Body of pancreas (tissue), 4 donors: Measurements from ENCODE around the gene DLEC1.

Experiments
- POLR2A ChIP-seq, 3 donors: fragments of 450-650 bp; IDR thresholded peaks; one replicate each; pipeline ENCODE4 v1.6.1; 2016; ENCODE audit warnings: antibody characterized with exemption in 3 of 3, mild to moderate bottlenecking in 2 of 3
- TF ChIP-seq, protein P1 (sequence below), 7 experiments: fragments of 450-650 bp in 4 of 7; fragments of 200-600 bp in 3 of 7; sonication (generic) in 3 of 7; IDR thresholded peaks; one replicate each; pipeline ENCODE4 v1.5.1; 2016 to 2019; ENCODE audit warnings: antibody characterized with exemption in 7 of 7

DNA sequence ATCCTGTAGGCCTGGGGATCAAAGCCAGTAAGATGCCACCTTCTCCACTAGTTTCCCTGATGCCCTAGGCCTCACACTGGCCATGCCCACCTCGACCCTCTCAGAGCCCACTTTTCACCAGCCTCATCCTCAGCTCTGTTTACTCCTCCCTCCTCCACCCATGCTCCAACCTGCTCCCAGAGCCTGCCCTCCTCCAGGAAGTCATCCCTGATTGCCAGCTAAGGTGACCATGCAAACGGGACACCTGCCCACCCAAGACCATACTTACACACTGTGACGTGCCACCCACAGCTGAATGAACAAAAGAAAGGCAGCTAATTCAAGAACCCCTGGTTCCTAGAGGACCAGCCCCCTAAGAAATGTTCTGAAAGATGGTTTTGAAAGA lies 18.7 kb upstream of the DLEC1 start:
- TF ChIP-seq, protein P1, sequence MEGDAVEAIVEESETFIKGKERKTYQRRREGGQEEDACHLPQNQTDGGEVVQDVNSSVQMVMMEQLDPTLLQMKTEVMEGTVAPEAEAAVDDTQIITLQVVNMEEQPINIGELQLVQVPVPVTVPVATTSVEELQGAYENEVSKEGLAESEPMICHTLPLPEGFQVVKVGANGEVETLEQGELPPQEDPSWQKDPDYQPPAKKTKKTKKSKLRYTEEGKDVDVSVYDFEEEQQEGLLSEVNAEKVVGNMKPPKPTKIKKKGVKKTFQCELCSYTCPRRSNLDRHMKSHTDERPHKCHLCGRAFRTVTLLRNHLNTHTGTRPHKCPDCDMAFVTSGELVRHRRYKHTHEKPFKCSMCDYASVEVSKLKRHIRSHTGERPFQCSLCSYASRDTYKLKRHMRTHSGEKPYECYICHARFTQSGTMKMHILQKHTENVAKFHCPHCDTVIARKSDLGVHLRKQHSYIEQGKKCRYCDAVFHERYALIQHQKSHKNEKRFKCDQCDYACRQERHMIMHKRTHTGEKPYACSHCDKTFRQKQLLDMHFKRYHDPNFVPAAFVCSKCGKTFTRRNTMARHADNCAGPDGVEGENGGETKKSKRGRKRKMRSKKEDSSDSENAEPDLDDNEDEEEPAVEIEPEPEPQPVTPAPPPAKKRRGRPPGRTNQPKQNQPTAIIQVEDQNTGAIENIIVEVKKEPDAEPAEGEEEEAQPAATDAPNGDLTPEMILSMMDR (IDR thresholded peaks at IDR 0.05) = no peak
- no peak for TF ChIP-seq POLR2A (IDR thresholded peaks at IDR 0.05)
